Caco-2 (cell line): ENCODE results near the gene REV3L. TPM values are rescaled to one million over a fixed set of nuclear protein-coding genes. Genes with fewer than 3 reads are reported as not detected.

Experiments
- BruUV-seq: library from RNA; stranded (reverse); fragments of 400-500 nt; replicated peaks from 2 replicates; lab custom pipeline; 2021; lab: Mats Ljungman, UMichigan
- CTCF ChIA-PET: fragments of 300-600 bp; sonication (Branson Sonifier 250); formaldehyde crosslinking; loops from one replicate; lab custom pipeline; 2022; ENCODE audit warnings: antibody characterized with exemption; lab: Charles Lee
- POLR2A ChIA-PET: fragments of 300-600 bp; sonication (Branson Sonifier 250); formaldehyde crosslinking; loops from one replicate; lab custom pipeline; 2022; ENCODE audit warnings: antibody characterized with exemption; lab: Charles Lee
- DNase-seq, 2 experiments: peaks; one replicate each; pipeline versions ENCODE4 v3.0.0 to v3.0.0-alpha.2; 2020 to 2022
- H3K27me3 ChIP-seq: replicated peaks from 2 replicates; pipeline ENCODE4 v1.6.0; 2011; ENCODE audit warnings: low read length; ENCODE audit not compliant: control insufficient read depth, insufficient read depth
- H3K36me3 ChIP-seq: 2 replicates; pipeline ENCODE4 v1.5.1; 2011; ENCODE audit warnings: low read length; ENCODE audit not compliant: control insufficient read depth, insufficient read depth
- H3K4me1 ChIP-seq: fragments of 250-450 bp; sonication (Bioruptor Pico); 2 replicates; pipeline ENCODE4 v1.5.1; 2020; ENCODE audit warnings: mild to moderate bottlenecking
- H3K4me3 ChIP-seq: 2 replicates; pipeline ENCODE4 v1.5.1; 2011; ENCODE audit warnings: low read depth, mild to moderate bottlenecking, control low read depth, low read length
- H3K9me3 ChIP-seq: fragments of 250-450 bp; sonication (Bioruptor Pico); 2 replicates; pipeline ENCODE4 v1.5.1; 2020; ENCODE audit warnings: mild to moderate bottlenecking, moderate library complexity
- H3K27ac Mint-ChIP-seq: one replicate; pipeline ENCODE4 v1.8.0; 2022; ENCODE audit warnings: mixed read lengths; ENCODE audit not compliant: unreplicated experiment
- H3K27me3 Mint-ChIP-seq: one replicate; pipeline ENCODE4 v1.8.0; 2022; ENCODE audit warnings: mixed read lengths; ENCODE audit not compliant: insufficient read depth, unreplicated experiment
- H3K36me3 Mint-ChIP-seq: one replicate; pipeline ENCODE4 v1.8.0; 2022; ENCODE audit warnings: mild to moderate bottlenecking, mixed read lengths; ENCODE audit not compliant: insufficient read depth, unreplicated experiment
- H3K4me1 Mint-ChIP-seq: one replicate; pipeline ENCODE4 v1.8.0; 2022; ENCODE audit warnings: low read depth, mixed read lengths; ENCODE audit not compliant: unreplicated experiment
- H3K4me3 Mint-ChIP-seq: one replicate; pipeline ENCODE4 v1.8.0; 2022; ENCODE audit warnings: mild to moderate bottlenecking, moderate library complexity, mixed read lengths; ENCODE audit not compliant: unreplicated experiment
- H3K9me3 Mint-ChIP-seq: one replicate; pipeline ENCODE4 v1.8.0; 2022; ENCODE audit warnings: mixed read lengths; ENCODE audit not compliant: unreplicated experiment
- intact Hi-C: fragments of 100-400 bp; cut with micrococcal nuclease; formaldehyde crosslinking; loops from one replicate; pipeline ENCODE4 v1.10.0; 2022; ENCODE audit not compliant: unreplicated experiment
- total RNA-seq: library from RNA; stranded (reverse); gene quantifications from 2 replicates; pipeline ENCODE4 v1.2.3, GENCODE V29; 2022
- TF ChIP-seq, protein P1 (sequence below), 2 experiments: fragments of 200-600 bp in 1 of 2; IDR thresholded peaks; 1 replicate in 1 of 2; 2 replicates in 1 of 2; pipeline versions ENCODE4 v1.5.1 to v1.8.0; 2011 to 2022; ENCODE audit warnings: antibody characterized with exemption in 1 of 2, control low read depth in 1 of 2, inconsistent platforms in 1 of 2, low read depth in 1 of 2, low read length in 1 of 2, mild to moderate bottlenecking in 1 of 2, moderate library complexity in 1 of 2; ENCODE audit not compliant: insufficient read depth in 1 of 2, severe bottlenecking in 1 of 2, unreplicated experiment in 1 of 2

The REV3L gene
- total RNA-seq, 1 experiment from 2014 or later: 22.2 TPM

DNA sequence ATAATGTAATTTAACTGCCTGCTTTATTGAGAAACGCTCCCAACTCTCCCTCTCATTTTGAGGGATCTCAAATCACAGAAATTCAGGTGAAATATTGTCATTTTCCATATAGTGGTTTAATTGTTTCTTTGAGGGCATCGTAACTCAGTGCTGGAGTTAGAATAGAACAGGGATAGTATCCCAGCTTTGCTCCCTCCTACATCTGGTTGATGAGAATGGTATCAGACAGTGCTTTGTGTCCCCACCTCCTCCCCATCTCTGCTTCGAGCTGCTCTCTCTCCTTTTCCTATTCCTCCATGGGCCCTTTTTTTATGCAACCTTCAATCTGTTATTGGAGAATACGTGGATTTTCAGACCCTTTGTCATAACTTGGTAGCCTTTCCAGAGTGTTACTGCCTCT is 41.2 kb upstream of the REV3L start:
- no peak for DNase-seq
- no peaks in the 10 kb centered on the region; the same call in 1 of the 2 replicates for H3K36me3 ChIP-seq
- no peaks in the 10 kb centered on the region for H3K27me3 ChIP-seq
- ChIA-PET CTCF (no interaction called here), POLR2A (no interaction called here)
- intact Hi-C loops: no loop called here
- no TSS peak for BruUV-seq
- Mint-ChIP-seq H3K4me1 (no peaks in the 10 kb centered on the region), H3K27me3 (no peaks in the 10 kb centered on the region), H3K36me3 (no peaks in the 10 kb centered on the region), H3K9me3 (no peaks in the 10 kb centered on the region), H3K27ac (no peak overlapping the region), H3K4me3 (no peak overlapping the region)
- no peaks in the 10 kb centered on the region for H3K9me3 ChIP-seq
- no peaks in the 10 kb centered on the region for H3K4me1 ChIP-seq
- TF ChIP-seq, protein P1, sequence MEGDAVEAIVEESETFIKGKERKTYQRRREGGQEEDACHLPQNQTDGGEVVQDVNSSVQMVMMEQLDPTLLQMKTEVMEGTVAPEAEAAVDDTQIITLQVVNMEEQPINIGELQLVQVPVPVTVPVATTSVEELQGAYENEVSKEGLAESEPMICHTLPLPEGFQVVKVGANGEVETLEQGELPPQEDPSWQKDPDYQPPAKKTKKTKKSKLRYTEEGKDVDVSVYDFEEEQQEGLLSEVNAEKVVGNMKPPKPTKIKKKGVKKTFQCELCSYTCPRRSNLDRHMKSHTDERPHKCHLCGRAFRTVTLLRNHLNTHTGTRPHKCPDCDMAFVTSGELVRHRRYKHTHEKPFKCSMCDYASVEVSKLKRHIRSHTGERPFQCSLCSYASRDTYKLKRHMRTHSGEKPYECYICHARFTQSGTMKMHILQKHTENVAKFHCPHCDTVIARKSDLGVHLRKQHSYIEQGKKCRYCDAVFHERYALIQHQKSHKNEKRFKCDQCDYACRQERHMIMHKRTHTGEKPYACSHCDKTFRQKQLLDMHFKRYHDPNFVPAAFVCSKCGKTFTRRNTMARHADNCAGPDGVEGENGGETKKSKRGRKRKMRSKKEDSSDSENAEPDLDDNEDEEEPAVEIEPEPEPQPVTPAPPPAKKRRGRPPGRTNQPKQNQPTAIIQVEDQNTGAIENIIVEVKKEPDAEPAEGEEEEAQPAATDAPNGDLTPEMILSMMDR (IDR thresholded peaks at IDR 0.05; ENCODE audit: insufficient read depth in 1 of 2, low read depth in 1 of 2, low read length in 1 of 2, severe bottlenecking in 1 of 2, unreplicated experiment in 1 of 2): no peak
- H3K4me3 ChIP-seq: no peak overlapping the region

DNA sequence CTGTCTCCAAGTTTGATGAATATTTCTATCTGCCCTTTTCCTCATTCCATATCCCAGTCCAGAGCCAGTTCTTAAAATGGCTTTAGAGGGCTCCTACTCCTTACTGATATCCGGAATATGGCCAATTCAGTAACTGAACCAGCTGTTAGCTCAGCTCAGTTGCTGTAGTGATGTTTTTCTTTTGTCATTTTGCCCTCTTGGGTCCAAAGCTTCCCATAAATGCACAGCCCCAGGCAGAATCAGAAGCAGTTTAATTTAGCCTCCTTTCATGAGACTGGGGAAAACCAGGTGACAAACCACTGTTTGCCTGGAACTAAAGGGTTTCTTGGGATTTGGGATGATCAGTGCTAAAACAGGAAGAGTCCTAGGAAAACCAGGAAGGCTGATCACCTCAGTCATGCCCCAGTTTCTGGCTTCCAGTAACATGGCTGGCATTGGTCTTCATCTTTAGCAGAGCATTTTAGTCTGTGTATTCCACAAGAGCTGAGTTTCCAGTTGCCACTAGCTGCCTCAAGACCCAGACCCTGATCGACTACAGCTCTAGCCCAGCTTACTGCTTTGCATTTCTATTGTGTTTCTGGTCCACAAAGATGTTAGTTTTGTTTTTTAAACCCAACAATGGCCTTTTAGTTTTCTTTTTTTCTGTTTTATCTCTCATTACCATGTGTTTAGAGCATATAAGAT is 40.6 kb upstream of the REV3L start:
- no TSS peak for BruUV-seq

DNA sequence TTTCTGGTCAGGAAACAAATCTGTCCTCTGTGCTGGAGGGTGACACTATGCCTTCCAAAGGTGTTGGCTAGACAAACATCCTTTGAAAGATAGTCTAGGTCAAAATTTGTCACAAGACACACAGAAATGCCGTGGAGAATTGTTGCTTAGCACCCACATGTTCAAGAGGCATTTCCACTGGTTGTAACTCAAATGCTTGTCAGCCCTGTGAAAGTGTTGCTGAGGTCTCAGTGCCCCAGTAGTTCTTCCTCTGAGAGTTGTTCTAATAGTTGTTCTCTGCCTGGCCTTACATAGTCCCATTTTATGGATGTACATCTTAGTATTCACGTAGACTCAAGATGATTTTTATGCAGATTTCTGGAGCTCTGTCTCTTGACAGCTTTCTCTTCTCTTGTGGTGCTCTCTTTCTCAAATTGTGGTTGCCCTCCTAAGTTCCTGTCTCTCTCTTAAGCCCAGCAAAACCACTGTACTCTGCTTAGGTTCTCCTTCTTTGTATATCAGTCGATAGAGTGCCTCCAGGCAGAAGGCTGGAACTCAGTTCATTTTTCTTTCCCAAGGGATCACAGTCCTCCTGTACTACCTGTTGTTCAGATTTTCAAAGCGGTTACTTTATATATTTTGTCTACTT is 39.5 kb upstream of the REV3L start:
- Mint-ChIP-seq H3K4me3 (no peak overlapping the region), H3K4me1 (no peaks in the 10 kb centered on the region), H3K9me3 (no peaks in the 10 kb centered on the region), H3K36me3 (no peaks in the 10 kb centered on the region), H3K27ac (no peak overlapping the region), H3K27me3 (no peaks in the 10 kb centered on the region)
- H3K4me3 ChIP-seq: no peak overlapping the region
- ChIA-PET CTCF (no interaction called here), POLR2A (no interaction called here)
- TF ChIP-seq, protein P1 (IDR thresholded peaks at IDR 0.05; ENCODE audit: insufficient read depth in 1 of 2, low read depth in 1 of 2, low read length in 1 of 2, severe bottlenecking in 1 of 2, unreplicated experiment in 1 of 2): no peak
- no TSS peak for BruUV-seq
- H3K27me3 ChIP-seq: no peaks in the 10 kb centered on the region
- no peaks in the 10 kb centered on the region for H3K9me3 ChIP-seq
- intact Hi-C loops: no loop called here
- no peaks in the 10 kb centered on the region for H3K36me3 ChIP-seq
- H3K4me1 ChIP-seq: no peaks in the 10 kb centered on the region
- DNase-seq: no peak

More for the DNA sequence above, 40.6 kb upstream of the REV3L start:
- TF ChIP-seq, protein P1 (IDR thresholded peaks at IDR 0.05; ENCODE audit: insufficient read depth in 1 of 2, low read depth in 1 of 2, low read length in 1 of 2, severe bottlenecking in 1 of 2, unreplicated experiment in 1 of 2): no peak
- H3K9me3 ChIP-seq: no peaks in the 10 kb centered on the region
- intact Hi-C loops: no loop called here
- H3K36me3 ChIP-seq: no peaks in the 10 kb centered on the region; the same call in 1 of the 2 replicates
- no peaks in the 10 kb centered on the region for H3K4me1 Mint-ChIP-seq
- H3K4me1 ChIP-seq: no peaks in the 10 kb centered on the region
- CTCF ChIA-PET: no interaction called here
- no peaks in the 10 kb centered on the region for H3K27me3 ChIP-seq
- no peak for DNase-seq
- no peak overlapping the region for H3K4me3 Mint-ChIP-seq
- H3K36me3 Mint-ChIP-seq: no peaks in the 10 kb centered on the region
- H3K4me3 ChIP-seq: no peak overlapping the region
- POLR2A ChIA-PET: no interaction called here
- H3K9me3 Mint-ChIP-seq: no peaks in the 10 kb centered on the region
- no peak overlapping the region for H3K27ac Mint-ChIP-seq
- H3K27me3 Mint-ChIP-seq: no peaks in the 10 kb centered on the region
